SK-N-SH (cell line): ENCODE results near the gene CCDC197. TPM values are rescaled to one million over a fixed set of nuclear protein-coding genes. Genes with fewer than 3 reads are reported as not detected.

Experiments used
- CTCF ChIA-PET: fragments of 300-600, 350-600 bp; formaldehyde crosslinking; extraction: SDS; loops from one replicate; lab custom pipeline; 2021; lab: Yijun Ruan, JAX
- POLR2A ChIA-PET: fragments of 350-600 bp; sonication (Branson Sonifier 250); formaldehyde crosslinking; extraction: SDS; loops from one replicate; lab custom pipeline; 2020; ENCODE audit warnings: antibody characterized with exemption, inconsistent platforms; lab: Yijun Ruan, JAX
- DNase-seq: peaks from one replicate; pipeline ENCODE4 v3.0.0; 2012
- H2AFZ ChIP-seq: fragments of 200-600 bp; sonication (generic); 2 replicates; pipeline ENCODE4 v1.8.1; 2016; ENCODE audit warnings: antibody characterized with exemption, mild to moderate bottlenecking, low read depth
- H3F3A ChIP-seq: fragments of 200-600 bp; sonication (generic); replicated peaks from 2 replicates; pipeline ENCODE3; 2016; ENCODE audit warnings: antibody characterized with exemption, mild to moderate bottlenecking; ENCODE audit not compliant: insufficient read depth
- H3K27ac ChIP-seq, 2 experiments: fragments of 200-500 bp in 1 of 2; fragments of 200-600 bp in 1 of 2; sonication (Bioruptor generic) in 1 of 2; sonication (generic), shearing (Covaris generic) in 1 of 2; 2 replicates each; pipeline versions ENCODE4 v1.5.1 to v1.6.1; 2014 to 2016; ENCODE audit warnings: low read depth in 2 of 2, inconsistent platforms in 1 of 2, low read length in 1 of 2, mild to moderate bottlenecking in 1 of 2, mixed read lengths in 1 of 2
- H3K27me3 ChIP-seq: fragments of 200-600 bp; sonication (generic), shearing (Covaris generic); 2 replicates; pipeline ENCODE4 v1.6.1; 2016; ENCODE audit warnings: mixed run types; ENCODE audit not compliant: insufficient read depth
- H3K36me3 ChIP-seq, 2 experiments: fragments of 200-500 bp in 1 of 2; fragments of 200-600 bp in 1 of 2; sonication (Bioruptor generic) in 1 of 2; sonication (generic) in 1 of 2; replicated peaks in 1 of 2; 2 replicates each; pipeline versions ENCODE3 to v1.5.1; 2014 to 2016; ENCODE audit warnings: low read length in 1 of 2, mild to moderate bottlenecking in 1 of 2; ENCODE audit not compliant: insufficient read depth in 2 of 2, control insufficient read depth in 1 of 2
- H3K4me1 ChIP-seq, 2 experiments: fragments of 200-500 bp in 1 of 2; fragments of 200-600 bp in 1 of 2; sonication (Bioruptor generic) in 1 of 2; sonication (generic), shearing (Covaris generic) in 1 of 2; 2 replicates each; pipeline versions ENCODE4 v1.5.1 to v1.6.1; 2014 to 2016; ENCODE audit warnings: low read depth in 1 of 2, low read length in 1 of 2, mixed run types in 1 of 2; ENCODE audit not compliant: insufficient read depth in 2 of 2, control insufficient read depth in 1 of 2
- H3K4me2 ChIP-seq: fragments of 200-600 bp; sonication (generic), shearing (Covaris generic); 2 replicates; pipeline ENCODE4 v1.6.1; 2017; ENCODE audit warnings: mixed run types
- H3K4me3 ChIP-seq, 2 experiments: fragments of 200-500 bp in 1 of 2; fragments of 200-600 bp in 1 of 2; sonication (Bioruptor generic) in 1 of 2; sonication (generic), shearing (Covaris generic) in 1 of 2; 2 replicates each; pipeline versions ENCODE4 v1.5.1 to v1.8.1; 2014 to 2016; ENCODE audit warnings: low read depth in 2 of 2, inconsistent platforms in 1 of 2, low read length in 1 of 2, mild to moderate bottlenecking in 1 of 2, mixed read lengths in 1 of 2, moderate library complexity in 1 of 2
- H3K79me2 ChIP-seq: fragments of 200-600 bp; sonication (generic); 2 replicates; pipeline ENCODE4 v1.8.1; 2017; ENCODE audit warnings: mild to moderate bottlenecking; ENCODE audit not compliant: insufficient read depth
- H3K9ac ChIP-seq: fragments of 200-600 bp; sonication (generic); 2 replicates; pipeline ENCODE4 v1.6.1; 2017; ENCODE audit warnings: mixed run types
- H3K9me2 ChIP-seq: fragments of 200-600 bp; sonication (generic); 2 replicates; pipeline ENCODE4 v1.6.1; 2017; ENCODE audit warnings: mixed run types
- H3K9me3 ChIP-seq: fragments of 200-600 bp; sonication (generic); 2 replicates; pipeline ENCODE4 v1.6.1; 2017; ENCODE audit warnings: mixed run types, mild to moderate bottlenecking, moderate library complexity
- H4K20me1 ChIP-seq: fragments of 200-600 bp; sonication (generic); 2 replicates; pipeline ENCODE4 v1.6.1; 2017; ENCODE audit warnings: mild to moderate bottlenecking, mixed run types; ENCODE audit not compliant: insufficient read depth
- CHD2 ChIP-seq: fragments of 150-350 bp; IDR thresholded peaks from 2 replicates; pipeline ENCODE4 v1.6.1; 2018; ENCODE audit warnings: low read length; ENCODE audit not compliant: partially characterized antibody
- ELF1 ChIP-seq: IDR thresholded peaks from 2 replicates; pipeline ENCODE4 v1.4.0; 2012
- EZH2phosphoT487 ChIP-seq: fragments of 200-600 bp; sonication (generic); IDR thresholded peaks from 2 replicates; pipeline ENCODE4 v1.6.1; 2017; ENCODE audit warnings: low read depth, mixed run types, mild to moderate bottlenecking, antibody characterized with exemption, moderate library complexity, borderline replicate concordance
- JUND ChIP-seq: IDR thresholded peaks from 2 replicates; pipeline ENCODE4 v1.4.0; 2012
- MEF2A ChIP-seq: IDR thresholded peaks from 2 replicates; pipeline ENCODE4 v1.4.0; 2012; ENCODE audit warnings: low read depth, borderline replicate concordance
- MXI1 ChIP-seq: IDR thresholded peaks from 2 replicates; pipeline ENCODE4 v1.6.1; 2012; ENCODE audit warnings: mild to moderate bottlenecking, low read depth, low read length, improper control_type of control experiment
- NFIC ChIP-seq: IDR thresholded peaks from 2 replicates; pipeline ENCODE4 v1.4.0; 2012; ENCODE audit warnings: borderline replicate concordance
- PBX3 ChIP-seq: IDR thresholded peaks from 2 replicates; pipeline ENCODE4; 2012
- RCOR1 ChIP-seq: fragments of 150-350 bp; IDR thresholded peaks from 2 replicates; pipeline ENCODE4 v1.6.1; 2017; ENCODE audit warnings: antibody characterized with exemption, low read length
- REST ChIP-seq: IDR thresholded peaks from 2 replicates; pipeline ENCODE4 v1.6.1; 2012; ENCODE audit warnings: mild to moderate bottlenecking, low read depth, low read length, moderate library complexity
- RXRA ChIP-seq: IDR thresholded peaks from 2 replicates; pipeline ENCODE4 v1.4.0; 2012; ENCODE audit warnings: low read depth, mild to moderate bottlenecking, borderline replicate concordance
- SMC3 ChIP-seq: IDR thresholded peaks from 2 replicates; pipeline ENCODE4 v1.6.1; 2012; ENCODE audit warnings: low read depth, low read length, improper control_type of control experiment
- TCF12 ChIP-seq: IDR thresholded peaks from 2 replicates; pipeline ENCODE4 v1.4.0; 2012
- WGBS: methylation state at CpG from one replicate; pipeline ENCODE4 v1.1.6; 2017; ENCODE audit warnings: low lambda C conversion rate; 5-methylcytosine and 5-hydroxymethylcytosine counted together
- polyA plus RNA-seq, 3 experiments: library from polyadenylated mRNA; depleted of rRNA; stranded (reverse); fragments of >200 nt; gene quantifications; 2 replicates each; pipeline ENCODE4 v1.2.3, GENCODE V29; 2012
- TF ChIP-seq, protein P1 (sequence below): fragments of 150-350 bp; IDR thresholded peaks from 2 replicates; pipeline ENCODE4 v1.6.1; 2017; ENCODE audit warnings: antibody characterized with exemption, low read length, low read depth, borderline replicate concordance
- TF ChIP-seq, protein P2 (sequence below): IDR thresholded peaks from 2 replicates; pipeline ENCODE4 v1.4.0; 2012; ENCODE audit warnings: low read depth

The CCDC197 gene
- polyA plus RNA-seq, 1 of the 3 experiments (the other 2 are of a cell fraction) = not detected

DNA sequence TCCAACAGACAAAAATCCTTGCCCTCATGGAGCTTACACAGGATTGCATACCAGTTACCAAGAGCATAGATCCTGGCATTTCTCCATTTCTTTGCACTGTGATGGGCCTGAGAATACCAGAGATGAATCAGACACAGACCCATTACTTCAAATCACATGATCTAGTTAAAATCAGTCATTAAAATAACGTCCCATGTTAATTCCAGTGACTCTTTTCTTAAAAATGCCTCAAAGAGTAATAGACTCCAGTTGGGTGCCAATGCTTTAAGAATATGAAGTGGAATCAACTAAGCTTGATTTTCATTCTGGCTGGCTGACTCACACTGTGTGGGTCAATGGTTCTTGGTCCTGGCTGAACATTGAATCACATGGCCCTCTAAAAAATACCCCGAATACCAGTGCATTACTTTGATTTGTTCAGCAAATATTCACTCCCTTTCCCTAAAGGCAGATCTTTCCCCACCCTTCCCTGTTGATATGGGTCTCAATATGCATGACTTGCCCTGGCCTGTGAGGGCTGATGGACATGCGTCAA is 31.7 kb upstream of the CCDC197 start (continued):
- TF ChIP-seq TCF12 (peak; percentile 64), MEF2A (no peak), RXRA (0 out of 2 replicates have a peak, but pooled peaks have one; percentile 36), JUND (peak; percentile 62; the same call in 1 of the 2 replicates), NFIC (peak; percentile 67; the same call in 1 of the 2 replicates), CHD2 (no peak), RCOR1 (no peak), SMC3 (no peak)
- TF ChIP-seq, protein P1, sequence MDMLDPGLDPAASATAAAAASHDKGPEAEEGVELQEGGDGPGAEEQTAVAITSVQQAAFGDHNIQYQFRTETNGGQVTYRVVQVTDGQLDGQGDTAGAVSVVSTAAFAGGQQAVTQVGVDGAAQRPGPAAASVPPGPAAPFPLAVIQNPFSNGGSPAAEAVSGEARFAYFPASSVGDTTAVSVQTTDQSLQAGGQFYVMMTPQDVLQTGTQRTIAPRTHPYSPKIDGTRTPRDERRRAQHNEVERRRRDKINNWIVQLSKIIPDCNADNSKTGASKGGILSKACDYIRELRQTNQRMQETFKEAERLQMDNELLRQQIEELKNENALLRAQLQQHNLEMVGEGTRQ = no peak
- TF ChIP-seq, protein P2, sequence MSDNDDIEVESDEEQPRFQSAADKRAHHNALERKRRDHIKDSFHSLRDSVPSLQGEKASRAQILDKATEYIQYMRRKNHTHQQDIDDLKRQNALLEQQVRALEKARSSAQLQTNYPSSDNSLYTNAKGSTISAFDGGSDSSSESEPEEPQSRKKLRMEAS = peak; percentile 43; the same call in 1 of the 2 replicates

GRCh38 chr14:93965946-93966474 is 31.1 kb upstream of the CCDC197 start:
- WGBS = 93% methylated on average over 3 of the region's 3 CpGs

More at GRCh38 chr14:93965946-93966474, 31.1 kb upstream of the CCDC197 start:
- no peaks in the 10 kb centered on the region for H3K36me3 ChIP-seq
- H3K79me2 ChIP-seq = no peaks in the 10 kb centered on the region
- no peak overlapping the region for H3K9ac ChIP-seq
- CTCF ChIA-PET = interaction anchor here (4.6 kb wide), 1 partner anchor 27 kb away, joined by 31 read pairs; no protein-coding TSS in a partner anchor
- peaks cover 18% of the 10 kb centered on the region for H3F3A ChIP-seq
- TF ChIP-seq REST = no peak
- no peak for TF ChIP-seq MXI1
- TF ChIP-seq TCF12 = no peak
- no peak for TF ChIP-seq EZH2phosphoT487
- TF ChIP-seq ELF1 = no peak
- no peak for TF ChIP-seq MEF2A
- no peak for TF ChIP-seq PBX3
- no peak overlapping the region for H3K4me3 ChIP-seq
- no peak overlapping the region for H2AFZ ChIP-seq
- H3K27me3 ChIP-seq = no peaks in the 10 kb centered on the region
- DNase-seq = no peak
- H3K9me2 ChIP-seq = no peaks in the 10 kb centered on the region
- H3K9me3 ChIP-seq = no peaks in the 10 kb centered on the region
- POLR2A ChIA-PET = no interaction called here
- H4K20me1 ChIP-seq = no peaks in the 10 kb centered on the region
- peak overlapping the region in 1 of 2 experiments; percentile 89; a peak in 2 of 4 replicates for H3K27ac ChIP-seq
- peaks cover 0 to 5% of the 10 kb centered on the region in 2 experiments; a peak in 2 of 4 replicates for H3K4me1 ChIP-seq
- peak overlapping the region; percentile 20; the same call in 1 of the 2 replicates for H3K4me2 ChIP-seq
